GM18502 (cell line): Measurements from ENCODE around the gene TPM1.

Source experiments
- ATAC-seq: cut with Tn5 transposase; IDR thresholded peaks from one replicate; pipeline ENCODE4 v1.9.1; 2021; ENCODE audit warnings: mild to moderate bottlenecking; ENCODE audit not compliant: unreplicated experiment, poor library complexity

TPM1 gene

DNA sequence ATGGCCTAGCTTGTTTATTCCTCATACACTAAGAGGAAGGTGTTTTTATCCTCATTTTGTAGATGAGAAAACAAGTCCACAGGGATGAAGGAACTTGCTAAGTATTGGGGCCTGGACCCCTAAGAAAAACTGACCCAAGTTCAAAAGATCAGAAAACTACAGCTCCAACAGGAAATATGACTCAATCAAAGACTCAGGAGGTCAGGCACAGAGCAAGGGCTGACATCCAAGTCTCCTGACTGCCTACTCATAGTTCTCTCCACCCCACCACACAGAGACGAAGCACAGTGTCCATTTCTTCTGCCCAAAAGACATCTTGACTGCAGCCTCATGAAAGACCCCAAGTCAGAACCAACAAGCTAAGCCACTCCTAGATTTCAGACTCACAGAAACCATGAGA, 26.9 kb upstream of the TPM1 start:
- ATAC-seq = no peak

- ATAC-seq = no peak
Measured at GRCh38 chr15:63016234-63016633, 26.3 kb upstream of the TPM1 start.

DNA sequence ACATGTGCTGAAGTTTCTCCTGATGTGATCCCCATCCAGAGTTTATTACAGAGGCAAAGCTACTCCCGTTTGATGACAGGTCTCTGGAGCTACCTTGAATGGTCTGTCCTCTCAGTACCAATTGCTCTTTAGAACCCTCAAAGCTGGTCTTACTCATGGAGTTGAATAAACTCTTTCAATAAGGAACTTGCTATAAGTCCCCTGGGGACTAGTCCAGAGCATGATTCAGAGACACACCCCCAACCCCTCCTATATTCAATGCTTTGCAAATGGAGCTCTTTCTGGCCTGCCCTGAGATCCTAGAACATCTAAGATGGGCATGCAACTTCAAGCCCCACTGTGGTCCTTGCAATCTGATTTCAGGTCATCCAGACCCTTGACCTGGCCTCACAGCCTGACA, 23.9 kb upstream of the TPM1 start:
- no peak for ATAC-seq

DNA sequence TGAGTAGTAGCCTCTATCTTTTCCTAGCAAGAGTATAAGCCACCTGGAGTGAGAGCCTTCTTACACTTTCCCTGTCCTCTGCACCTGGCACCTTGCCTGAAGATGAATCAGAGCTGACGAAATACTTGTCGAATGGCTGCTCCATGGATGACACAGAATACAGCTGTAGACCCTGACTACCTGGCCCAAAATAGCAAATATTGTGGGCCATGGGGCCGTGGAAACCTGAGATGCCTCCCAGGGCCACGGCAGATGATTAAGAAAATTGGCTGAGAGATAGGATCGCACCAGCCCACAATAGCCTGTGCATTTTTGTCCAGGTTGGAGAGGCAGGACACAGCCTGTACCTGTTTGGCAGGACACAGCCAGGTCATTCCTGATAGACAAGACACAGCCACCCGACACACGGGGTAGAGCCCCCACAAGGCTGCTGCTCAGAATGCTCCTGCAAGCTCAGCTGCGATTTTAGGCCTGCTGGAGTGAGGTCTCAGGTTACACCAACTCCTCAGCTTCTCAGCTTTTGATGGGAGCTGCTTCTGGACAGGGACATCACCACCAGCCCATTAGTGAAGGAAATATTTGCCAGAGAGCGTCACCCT, 22.9 kb upstream of the TPM1 start:
- no peak for ATAC-seq

GRCh38 chr15:63020128-63020527, 22.4 kb upstream of the TPM1 start:
- no peak for ATAC-seq

DNA sequence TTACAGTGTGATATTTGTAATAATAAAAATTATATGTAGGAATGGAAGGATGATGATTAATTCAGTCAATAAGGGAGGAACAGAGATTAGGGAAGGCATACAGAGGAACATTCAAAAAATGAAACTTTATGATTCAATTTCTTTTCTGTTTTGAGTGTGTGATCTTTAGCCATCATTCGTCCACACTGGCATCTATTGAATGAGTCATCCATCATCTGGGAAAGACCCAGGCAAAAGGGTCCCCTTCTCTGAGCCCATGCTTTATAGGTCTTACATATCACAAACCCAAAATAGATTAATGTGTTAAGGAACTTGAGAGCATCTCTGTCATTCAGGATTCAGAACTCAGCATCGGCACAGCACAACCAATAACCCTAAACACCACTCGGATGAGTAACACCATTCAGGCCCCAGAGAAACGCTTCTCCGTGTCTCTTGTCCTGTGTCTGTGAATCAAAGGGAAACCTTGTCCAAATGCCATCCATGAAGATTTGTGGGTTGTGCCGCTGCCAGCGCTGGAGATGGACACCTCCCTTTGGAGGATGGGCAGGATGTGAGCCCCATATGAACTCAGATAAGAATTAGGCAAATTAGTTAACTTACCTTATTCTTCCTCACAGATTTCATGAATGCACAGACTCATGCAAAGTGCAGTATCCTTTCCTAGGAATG, 21.7 kb upstream of the TPM1 start:
- ATAC-seq = no peak

- no peak for ATAC-seq
Measured at GRCh38 chr15:63022181-63022580, 20.4 kb upstream of the TPM1 start.

DNA sequence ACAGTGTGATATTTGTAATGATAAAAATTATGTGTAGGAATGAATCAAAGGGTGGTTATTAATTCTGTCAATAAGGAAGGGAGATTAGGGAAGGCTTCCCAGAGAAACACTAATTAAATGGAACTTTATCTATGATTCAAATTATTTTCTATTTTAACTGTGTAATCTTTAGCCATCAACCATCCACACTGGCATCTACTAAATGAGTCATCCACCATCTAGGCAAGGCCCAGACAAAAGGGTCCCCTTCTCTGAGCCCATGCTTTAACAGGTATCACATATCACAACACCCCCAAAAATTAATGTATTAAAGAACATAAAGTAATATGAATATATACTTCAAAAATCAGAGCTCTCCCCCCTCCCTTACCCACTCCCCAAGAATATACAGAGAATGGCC, 19.9 kb upstream of the TPM1 start:
- no peak for ATAC-seq

DNA sequence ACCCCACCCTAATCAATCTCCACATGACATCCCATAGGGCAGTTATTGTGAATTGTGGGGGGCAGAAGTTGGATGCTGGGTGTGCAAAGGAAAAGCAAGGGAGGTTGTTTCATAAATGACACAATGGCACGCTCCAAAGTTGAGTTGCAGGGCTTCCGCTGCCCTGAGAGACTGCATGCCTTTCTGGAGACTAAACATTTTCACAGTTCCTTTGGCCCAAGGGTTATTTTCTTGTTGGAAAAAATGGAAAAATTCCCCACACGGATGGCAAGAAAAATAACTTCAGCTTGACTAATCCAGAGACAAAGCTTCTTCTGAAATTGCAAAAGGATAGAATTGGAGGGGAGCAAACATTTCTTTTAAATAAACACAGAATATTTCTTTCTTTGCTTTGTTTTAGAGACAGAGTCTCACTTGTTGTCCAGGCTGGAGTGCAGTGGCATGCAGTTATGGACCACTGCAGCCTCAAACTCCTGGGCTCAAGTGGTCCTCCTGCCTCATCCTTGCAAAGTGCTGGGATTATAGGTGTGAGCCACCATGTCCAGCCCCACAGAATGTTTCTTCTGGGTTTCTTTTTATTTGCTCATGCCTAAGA, 19.1 kb upstream of the TPM1 start:
- no peak for ATAC-seq

GRCh38 chr15:63025460-63025859, 17.1 kb upstream of the TPM1 start:
- ATAC-seq = no peak

DNA sequence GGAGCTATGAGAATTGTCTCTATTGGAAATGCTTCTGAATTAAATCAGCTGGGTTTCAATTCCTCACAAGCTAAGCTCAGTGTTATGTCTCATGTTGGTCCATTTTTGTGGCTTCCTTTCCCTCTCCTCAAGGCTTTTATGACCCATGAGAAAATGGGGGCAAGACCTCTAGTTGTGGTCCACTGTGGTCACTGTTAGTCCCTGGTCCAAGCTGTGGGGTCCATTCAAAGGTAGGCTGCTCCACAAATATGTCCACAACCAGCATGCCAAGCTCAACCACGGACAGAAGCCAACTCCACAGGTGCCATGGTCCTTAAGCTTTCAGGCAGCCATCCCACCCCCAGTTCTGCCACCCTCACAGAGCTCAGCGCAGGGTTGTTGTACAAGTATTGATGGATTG, 14.9 kb upstream of the TPM1 start:
- no peak for ATAC-seq

- ATAC-seq = no peak
Measured at GRCh38 chr15:63028442-63029110, 14.0 kb upstream of the TPM1 start.

- ATAC-seq = no peak
Measured at GRCh38 chr15:63029676-63030075, 12.9 kb upstream of the TPM1 start.

DNA sequence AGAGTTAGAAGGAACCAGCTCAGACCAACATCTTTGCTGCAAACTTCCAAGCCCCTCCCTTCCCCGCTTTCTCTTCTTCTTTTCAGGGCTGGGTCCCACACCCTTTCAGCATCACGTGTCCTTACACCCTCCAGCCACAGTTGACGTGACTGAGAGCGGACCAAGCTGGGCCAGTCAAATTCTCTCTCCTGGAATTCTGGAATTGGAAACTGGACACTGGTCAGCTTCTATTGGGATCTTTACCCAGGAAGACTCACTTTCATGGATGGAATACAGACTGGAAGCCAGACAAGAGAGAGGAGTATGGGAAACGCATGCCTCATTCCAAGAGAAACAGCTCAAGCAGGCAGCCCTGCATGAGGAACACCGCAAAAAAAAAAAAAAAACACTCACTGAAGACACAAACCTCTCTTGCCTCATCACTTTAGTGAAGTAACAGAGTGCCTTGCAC, 12.4 kb upstream of the TPM1 start:
- no peak for ATAC-seq

GRCh38 chr15:63034578-63034977, 8.0 kb upstream of the TPM1 start:
- ATAC-seq = no peak

DNA sequence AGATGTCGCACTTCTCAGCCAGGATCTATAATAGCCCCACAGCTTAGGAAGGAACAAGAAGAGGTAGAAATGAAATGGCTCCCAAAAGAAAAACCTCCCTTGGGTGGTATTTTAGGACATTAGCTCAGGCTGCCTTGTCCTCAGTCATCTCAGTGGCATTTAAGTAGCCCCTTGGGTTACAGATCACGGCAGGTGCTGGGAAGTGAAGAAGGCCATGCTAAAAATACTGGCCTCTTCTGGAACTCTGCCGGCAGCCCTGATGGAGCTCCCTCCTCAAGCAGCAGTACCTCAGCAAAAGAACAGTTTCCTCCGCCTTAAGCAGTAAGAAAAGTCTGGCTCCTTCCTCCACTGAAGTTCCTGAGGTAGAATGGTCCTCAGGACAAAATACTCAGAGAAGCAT, 7.3 kb upstream of the TPM1 start:
- ATAC-seq = no peak

- no peak for ATAC-seq
Measured at GRCh38 chr15:63035977-63036376, 6.6 kb upstream of the TPM1 start.

GRCh38 chr15:63037976-63038720, 4.4 kb upstream of the TPM1 start:
- ATAC-seq = no peak

DNA sequence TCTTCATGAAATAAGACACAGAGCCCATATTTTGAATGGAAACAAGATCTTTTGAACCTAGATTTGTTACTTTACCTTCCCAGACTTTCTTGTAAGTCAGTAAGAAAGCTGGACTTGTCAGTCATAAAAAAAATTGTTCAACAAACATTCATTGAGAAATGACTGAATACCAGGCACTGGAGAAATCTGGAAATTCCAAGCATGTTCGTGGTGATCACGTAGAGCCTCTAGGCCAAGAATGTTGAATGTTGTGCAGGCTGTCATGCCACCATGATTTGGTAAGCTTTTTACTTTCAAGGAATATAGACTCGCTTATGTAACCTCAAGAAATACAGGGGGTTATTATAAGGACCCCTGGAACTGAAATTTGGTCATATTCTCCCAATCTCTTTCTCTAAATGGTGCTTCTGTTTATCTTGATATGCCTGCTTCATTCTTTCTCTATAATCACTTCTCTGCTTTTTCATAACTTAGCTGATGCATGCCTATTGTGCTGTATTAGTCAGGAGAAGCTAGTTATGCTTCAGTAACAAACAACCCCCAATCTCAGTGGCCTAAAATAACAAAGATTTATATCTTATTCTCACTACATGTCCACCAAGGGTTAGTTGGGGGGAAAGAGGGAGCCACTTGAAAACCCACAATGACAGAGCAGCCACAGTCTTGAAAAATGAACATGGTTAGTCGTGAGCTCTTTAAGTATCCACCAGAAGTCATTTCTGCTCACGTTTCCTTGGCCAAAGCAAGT, 3.4 kb upstream of the TPM1 start:
- no peak for ATAC-seq

DNA sequence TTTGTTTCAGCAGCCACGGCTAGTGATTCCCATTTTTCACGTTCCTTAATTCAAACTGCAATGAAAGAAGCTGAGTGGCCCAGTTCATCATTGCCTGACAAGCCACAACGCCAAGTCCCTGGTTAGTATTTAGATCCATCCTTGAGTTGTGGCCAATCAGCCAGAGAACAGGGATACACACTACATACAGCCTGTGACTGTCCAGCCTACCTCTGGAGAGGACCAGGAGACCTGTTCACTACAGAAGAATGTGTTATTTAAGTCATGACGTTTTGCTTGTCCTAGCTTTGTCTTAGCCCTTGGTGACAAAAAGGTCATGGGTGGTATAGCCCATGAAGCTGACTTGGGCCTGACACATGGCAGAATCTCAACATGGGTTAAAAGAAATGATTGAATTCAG, 2.7 kb upstream of the TPM1 start:
- ATAC-seq = no peak
